DOHH2 (cell line): ENCODE data around the gene MYO18B.

ENCODE experiments used
- CTCF ChIP-seq: fragments of 200-600 bp; sonication (generic); IDR thresholded peaks from one replicate; pipeline ENCODE4 v1.5.1; 2014; ENCODE audit warnings: antibody characterized with exemption, mild to moderate bottlenecking, low read depth, low read length; ENCODE audit not compliant: poor library complexity, severe bottlenecking
- EZH2phosphoT487 ChIP-seq: fragments of 200-600 bp; sonication (generic); IDR thresholded peaks from 2 replicates; pipeline ENCODE4 v1.6.1; 2017; ENCODE audit warnings: borderline replicate concordance, mild to moderate bottlenecking, antibody characterized with exemption, low read length, moderate library complexity, mixed read lengths

GRCh38 chr22:25953919-25954318 is 211.9 kb downstream of the MYO18B start:
- TF ChIP-seq CTCF (no peak), EZH2phosphoT487 (no peak)
